Peyer's patch (tissue), 4 donors: ENCODE measurements around the gene COPRS. TPM values are rescaled to one million over a fixed set of nuclear protein-coding genes. Genes with fewer than 3 reads are reported as not detected.
A peak's percentile ranks its signal among the peaks of the same experiment; 100 is the strongest.
"Not testable (repeated sequence)": the region's sequence is repeated elsewhere in the genome, so short reads cannot be mapped to it uniquely, and the experiment has no call there.

Source experiments
- DNase-seq, 3 donors: peaks; one replicate each; pipeline ENCODE4 v3.0.0-alpha.2; 2017 to 2019
- H3K27ac ChIP-seq, 4 donors: fragments of 200-600 bp; sonication (generic); one replicate each; pipeline ENCODE4 v1.5.1; 2016 to 2019
- H3K27me3 ChIP-seq, 2 donors: fragments of 200-600 bp; sonication (generic); one replicate each; pipeline ENCODE4 v1.5.1; 2019
- H3K36me3 ChIP-seq, 3 donors: fragments of 200-600 bp; sonication (generic); one replicate each; pipeline ENCODE4 v1.5.1; 2016 to 2019
- H3K4me1 ChIP-seq, 4 donors: fragments of 200-600 bp; sonication (generic); one replicate each; pipeline ENCODE4 v1.5.1; 2016 to 2019
- H3K4me3 ChIP-seq, 4 donors: fragments of 200-600 bp; sonication (generic); 1 replicate in 3 of 4; 2 replicates in 1 of 4; pipeline ENCODE4 v1.5.1; 2016 to 2019; ENCODE audit warnings: mild to moderate bottlenecking in 1 of 4
- H3K9me3 ChIP-seq, 4 donors: fragments of 200-600 bp; sonication (generic); one replicate each; pipeline ENCODE4 v1.5.1; 2016 to 2019; ENCODE audit warnings: mild to moderate bottlenecking in 1 of 4
- CTCF ChIP-seq, 6 experiments: fragments of 450-650 bp in 4 of 6; fragments of 200-600 bp in 2 of 6; sonication (generic) in 1 of 6; IDR thresholded peaks; one replicate each; pipeline ENCODE4 v1.5.1; 2017 to 2019; ENCODE audit warnings: antibody characterized with exemption in 6 of 6, mild to moderate bottlenecking in 3 of 6, moderate library complexity in 1 of 6
- POLR2A ChIP-seq, 2 donors: fragments of 450-650 bp; IDR thresholded peaks; one replicate each; pipeline ENCODE4 v1.5.1; 2017; ENCODE audit warnings: antibody characterized with exemption in 2 of 2, mild to moderate bottlenecking in 2 of 2, moderate library complexity in 2 of 2
- total RNA-seq, 4 donors: library from RNA; depleted of rRNA; stranded (reverse); fragments of >200 nt; gene quantifications; one replicate each; pipeline ENCODE4 v1.1.0, GENCODE V29; 2016

The COPRS gene
- total RNA-seq, 4 donors from 2014 or later = 16.1 to 96.6 (median 31.7) TPM

- Histone ChIP-seq H3K4me1 (no peaks in the 10 kb centered on the region), H3K9me3 (no peaks in the 10 kb centered on the region), H3K27ac (no peak overlapping the region), H3K4me3 (no peak overlapping the region), H3K36me3 (no peaks in the 10 kb centered on the region), H3K27me3 (no peaks in the 10 kb centered on the region)
- TF ChIP-seq CTCF (IDR thresholded peaks at IDR 0.05) = no peak
- no peak for TF ChIP-seq POLR2A (IDR thresholded peaks at IDR 0.05)
- DNase-seq = peak in 1 of 3 donors; percentile 52
These were observed 32.9 kb downstream of the COPRS start for GRCh38 chr17:31825961-31826691.

GRCh38 chr17:31824766-31825360 is 34.2 kb downstream of the COPRS start:
- H3K4me1 ChIP-seq = no peaks in the 10 kb centered on the region

GRCh38 chr17:31823014-31823413 is 36.0 kb downstream of the COPRS start:
- DNase-seq = no peak
- Histone ChIP-seq H3K4me3 (no peak overlapping the region), H3K27me3 (no peaks in the 10 kb centered on the region), H3K4me1 (no peaks in the 10 kb centered on the region), H3K9me3 (no peaks in the 10 kb centered on the region), H3K36me3 (no peaks in the 10 kb centered on the region), H3K27ac (no peak overlapping the region)
- TF ChIP-seq CTCF (IDR thresholded peaks at IDR 0.05) (no peak), POLR2A (IDR thresholded peaks at IDR 0.05) (no peak)

More at GRCh38 chr17:31824766-31825360, 34.2 kb downstream of the COPRS start:
- TF ChIP-seq CTCF (IDR thresholded peaks at IDR 0.05) = no peak
- no peak for TF ChIP-seq POLR2A (IDR thresholded peaks at IDR 0.05)
- Histone ChIP-seq H3K9me3 (no peaks in the 10 kb centered on the region), H3K4me3 (no peak overlapping the region), H3K27ac (no peak overlapping the region), H3K36me3 (no peaks in the 10 kb centered on the region), H3K27me3 (no peaks in the 10 kb centered on the region)
- DNase-seq = no peak

GRCh38 chr17:31820691-31821435 is 38.2 kb downstream of the COPRS start:
- Histone ChIP-seq H3K9me3 (no peaks in the 10 kb centered on the region), H3K4me1 (no peaks in the 10 kb centered on the region), H3K36me3 (no peaks in the 10 kb centered on the region), H3K4me3 (no peak overlapping the region), H3K27ac (no peak overlapping the region), H3K27me3 (no peaks in the 10 kb centered on the region)
- no peak for DNase-seq
- TF ChIP-seq POLR2A (IDR thresholded peaks at IDR 0.05) = no peak
- no peak for TF ChIP-seq CTCF (IDR thresholded peaks at IDR 0.05)

- no peaks in the 10 kb centered on the region for H3K27me3 ChIP-seq
- no peak for DNase-seq
- H3K4me1 ChIP-seq = no peaks in the 10 kb centered on the region
- no peak overlapping the region for H3K27ac ChIP-seq
- no peaks in the 10 kb centered on the region for H3K36me3 ChIP-seq
- no peak overlapping the region for H3K4me3 ChIP-seq
- no peaks in the 10 kb centered on the region for H3K9me3 ChIP-seq
- TF ChIP-seq CTCF (IDR thresholded peaks at IDR 0.05) (no peak), POLR2A (IDR thresholded peaks at IDR 0.05) (no peak)
These were observed 39.5 kb downstream of the COPRS start for GRCh38 chr17:31819578-31819977.

- not testable (repeated sequence) for H3K27me3 ChIP-seq, H3K27ac ChIP-seq, H3K9me3 ChIP-seq, DNase-seq, H3K4me3 ChIP-seq, H3K36me3 ChIP-seq, H3K4me1 ChIP-seq
These were observed 40.2 kb downstream of the COPRS start for GRCh38 chr17:31818863-31819262.
